ENCODE data around the gene RNASE11. TPM values are rescaled to one million over a fixed set of nuclear protein-coding genes. Genes with fewer than 3 reads are reported as not detected.

Gene RNASE11
- polyA plus RNA-seq, 1 of the 3 experiments (the other 2 are of a cell fraction): not detected

DNA sequence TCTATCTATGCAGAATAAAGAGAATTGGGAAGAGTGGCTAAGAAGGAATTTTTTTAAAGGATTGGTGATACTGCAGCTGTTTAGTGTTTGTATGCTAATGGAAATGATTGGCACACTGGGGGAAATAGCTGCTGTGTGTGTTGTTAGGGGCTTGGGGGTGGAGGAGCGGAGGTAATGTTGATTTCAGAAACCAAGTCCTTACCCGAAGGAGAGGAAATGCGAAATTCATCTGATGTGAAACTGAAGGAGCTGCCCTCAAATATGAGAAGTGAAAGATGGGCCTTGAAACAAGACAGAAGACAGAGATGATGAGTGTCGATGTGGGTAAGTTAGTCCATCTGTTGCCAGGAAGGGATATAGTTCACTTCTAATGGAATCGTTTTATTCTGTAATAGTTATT lies 24.6 kb upstream of the RNASE11 start (continued):
- TF ChIP-seq, protein P1, sequence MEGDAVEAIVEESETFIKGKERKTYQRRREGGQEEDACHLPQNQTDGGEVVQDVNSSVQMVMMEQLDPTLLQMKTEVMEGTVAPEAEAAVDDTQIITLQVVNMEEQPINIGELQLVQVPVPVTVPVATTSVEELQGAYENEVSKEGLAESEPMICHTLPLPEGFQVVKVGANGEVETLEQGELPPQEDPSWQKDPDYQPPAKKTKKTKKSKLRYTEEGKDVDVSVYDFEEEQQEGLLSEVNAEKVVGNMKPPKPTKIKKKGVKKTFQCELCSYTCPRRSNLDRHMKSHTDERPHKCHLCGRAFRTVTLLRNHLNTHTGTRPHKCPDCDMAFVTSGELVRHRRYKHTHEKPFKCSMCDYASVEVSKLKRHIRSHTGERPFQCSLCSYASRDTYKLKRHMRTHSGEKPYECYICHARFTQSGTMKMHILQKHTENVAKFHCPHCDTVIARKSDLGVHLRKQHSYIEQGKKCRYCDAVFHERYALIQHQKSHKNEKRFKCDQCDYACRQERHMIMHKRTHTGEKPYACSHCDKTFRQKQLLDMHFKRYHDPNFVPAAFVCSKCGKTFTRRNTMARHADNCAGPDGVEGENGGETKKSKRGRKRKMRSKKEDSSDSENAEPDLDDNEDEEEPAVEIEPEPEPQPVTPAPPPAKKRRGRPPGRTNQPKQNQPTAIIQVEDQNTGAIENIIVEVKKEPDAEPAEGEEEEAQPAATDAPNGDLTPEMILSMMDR (IDR thresholded peaks at IDR 0.05): no peak
- TF ChIP-seq CHD2 (IDR thresholded peaks at IDR 0.05; ENCODE audit: low read length, partially characterized antibody): no peak

DNA sequence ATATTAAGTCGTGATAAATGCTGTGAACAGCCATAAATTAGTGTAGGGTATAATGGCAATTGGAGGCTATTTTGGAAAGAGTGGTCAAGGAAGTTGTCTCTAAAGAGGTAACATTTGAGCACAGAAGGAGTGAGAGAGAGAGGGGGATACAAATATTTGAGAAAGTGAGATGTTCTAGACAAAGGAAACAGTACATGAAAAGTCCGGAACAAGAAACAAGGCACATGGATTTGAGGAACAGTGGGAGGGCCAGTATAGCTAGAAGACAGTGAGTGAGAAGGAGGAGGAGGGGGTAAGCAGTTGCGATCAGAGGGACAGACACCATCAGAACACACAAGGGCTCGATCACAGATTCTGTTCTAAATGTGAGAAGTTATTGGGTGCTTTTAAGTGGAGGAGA lies 23.5 kb upstream of the RNASE11 start:
- H4K20me1 ChIP-seq (ENCODE audit: insufficient read depth): peaks cover 6% of the 10 kb centered on the region
- DNase-seq: no peak
- H3K9ac ChIP-seq: no peak overlapping the region
- H3K27ac ChIP-seq (ENCODE audit: low read depth in 2 of 2, low read length in 1 of 2): no peak overlapping the region
- H3K27me3 ChIP-seq (ENCODE audit: insufficient read depth): no peaks in the 10 kb centered on the region
- ChIA-PET POLR2A (no interaction called here), CTCF (interaction anchor here (4.9 kb wide), 1 partner anchor 282 kb away, joined by 70 read pairs; no protein-coding TSS in a partner anchor)
- 49% methylated on average over 4 of the region's 4 CpGs for WGBS (ENCODE audit: low lambda C conversion rate)
- H3K36me3 ChIP-seq (replicated peaks in 1 of 2; ENCODE audit: control insufficient read depth in 1 of 2, insufficient read depth in 2 of 2, low read length in 1 of 2): no peaks in the 10 kb centered on the region
- no peaks in the 10 kb centered on the region for H3K9me2 ChIP-seq
- peak overlapping the region; percentile 73; the same call in 1 of the 2 replicates for H3K4me2 ChIP-seq
- no peak for TF ChIP-seq MXI1 (IDR thresholded peaks at IDR 0.05; ENCODE audit: low read depth, low read length)
- TF ChIP-seq NRF1 (IDR thresholded peaks at IDR 0.05; ENCODE audit: low read depth, low read length): no peak
- TF ChIP-seq CHD2 (IDR thresholded peaks at IDR 0.05; ENCODE audit: low read length, partially characterized antibody): no peak
- TF ChIP-seq, protein P2, sequence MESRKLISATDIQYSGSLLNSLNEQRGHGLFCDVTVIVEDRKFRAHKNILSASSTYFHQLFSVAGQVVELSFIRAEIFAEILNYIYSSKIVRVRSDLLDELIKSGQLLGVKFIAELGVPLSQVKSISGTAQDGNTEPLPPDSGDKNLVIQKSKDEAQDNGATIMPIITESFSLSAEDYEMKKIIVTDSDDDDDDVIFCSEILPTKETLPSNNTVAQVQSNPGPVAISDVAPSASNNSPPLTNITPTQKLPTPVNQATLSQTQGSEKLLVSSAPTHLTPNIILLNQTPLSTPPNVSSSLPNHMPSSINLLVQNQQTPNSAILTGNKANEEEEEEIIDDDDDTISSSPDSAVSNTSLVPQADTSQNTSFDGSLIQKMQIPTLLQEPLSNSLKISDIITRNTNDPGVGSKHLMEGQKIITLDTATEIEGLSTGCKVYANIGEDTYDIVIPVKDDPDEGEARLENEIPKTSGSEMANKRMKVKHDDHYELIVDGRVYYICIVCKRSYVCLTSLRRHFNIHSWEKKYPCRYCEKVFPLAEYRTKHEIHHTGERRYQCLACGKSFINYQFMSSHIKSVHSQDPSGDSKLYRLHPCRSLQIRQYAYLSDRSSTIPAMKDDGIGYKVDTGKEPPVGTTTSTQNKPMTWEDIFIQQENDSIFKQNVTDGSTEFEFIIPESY (IDR thresholded peaks at IDR 0.05; ENCODE audit: borderline replicate concordance, low read depth): no peak
- TF ChIP-seq, protein P3, sequence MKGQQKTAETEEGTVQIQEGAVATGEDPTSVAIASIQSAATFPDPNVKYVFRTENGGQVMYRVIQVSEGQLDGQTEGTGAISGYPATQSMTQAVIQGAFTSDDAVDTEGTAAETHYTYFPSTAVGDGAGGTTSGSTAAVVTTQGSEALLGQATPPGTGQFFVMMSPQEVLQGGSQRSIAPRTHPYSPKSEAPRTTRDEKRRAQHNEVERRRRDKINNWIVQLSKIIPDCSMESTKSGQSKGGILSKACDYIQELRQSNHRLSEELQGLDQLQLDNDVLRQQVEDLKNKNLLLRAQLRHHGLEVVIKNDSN (IDR thresholded peaks at IDR 0.05; ENCODE audit: borderline replicate concordance, low read depth): no peak
- TF ChIP-seq, protein P4, sequence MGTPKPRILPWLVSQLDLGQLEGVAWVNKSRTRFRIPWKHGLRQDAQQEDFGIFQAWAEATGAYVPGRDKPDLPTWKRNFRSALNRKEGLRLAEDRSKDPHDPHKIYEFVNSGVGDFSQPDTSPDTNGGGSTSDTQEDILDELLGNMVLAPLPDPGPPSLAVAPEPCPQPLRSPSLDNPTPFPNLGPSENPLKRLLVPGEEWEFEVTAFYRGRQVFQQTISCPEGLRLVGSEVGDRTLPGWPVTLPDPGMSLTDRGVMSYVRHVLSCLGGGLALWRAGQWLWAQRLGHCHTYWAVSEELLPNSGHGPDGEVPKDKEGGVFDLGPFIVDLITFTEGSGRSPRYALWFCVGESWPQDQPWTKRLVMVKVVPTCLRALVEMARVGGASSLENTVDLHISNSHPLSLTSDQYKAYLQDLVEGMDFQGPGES (IDR thresholded peaks at IDR 0.05; ENCODE audit: low read depth, low read length): no peak
- H3K9me3 ChIP-seq: no peaks in the 10 kb centered on the region
- peaks cover 36% of the 10 kb centered on the region for H3F3A ChIP-seq (replicated peaks; ENCODE audit: insufficient read depth)
- H3K4me3 ChIP-seq (ENCODE audit: low read depth in 2 of 2, low read length in 1 of 2): no peak overlapping the region
- no peaks in the 10 kb centered on the region; a peak in 2 of 4 replicates for H3K4me1 ChIP-seq (ENCODE audit: control insufficient read depth in 1 of 2, insufficient read depth in 2 of 2, low read depth in 1 of 2, low read length in 1 of 2)
- H2AFZ ChIP-seq (ENCODE audit: low read depth): no peak overlapping the region
- no peaks in the 10 kb centered on the region for H3K79me2 ChIP-seq (ENCODE audit: insufficient read depth)

All from SK-N-SH (cell line).